Peyer's patch (tissue), 4 donors: ENCODE measurements around the gene CASQ2. TPM values are rescaled to one million over a fixed set of nuclear protein-coding genes. Genes with fewer than 3 reads are reported as not detected.

Experiments
- DNase-seq, 3 donors: peaks; one replicate each; pipeline ENCODE4 v3.0.0-alpha.2; 2017 to 2019
- H3K27ac ChIP-seq, 4 donors: fragments of 200-600 bp; sonication (generic); one replicate each; pipeline ENCODE4 v1.5.1; 2016 to 2019
- H3K27me3 ChIP-seq, 2 donors: fragments of 200-600 bp; sonication (generic); one replicate each; pipeline ENCODE4 v1.5.1; 2019
- H3K36me3 ChIP-seq, 3 donors: fragments of 200-600 bp; sonication (generic); one replicate each; pipeline ENCODE4 v1.5.1; 2016 to 2019
- H3K4me1 ChIP-seq, 4 donors: fragments of 200-600 bp; sonication (generic); one replicate each; pipeline ENCODE4 v1.5.1; 2016 to 2019
- H3K4me3 ChIP-seq, 4 donors: fragments of 200-600 bp; sonication (generic); 1 replicate in 3 of 4; 2 replicates in 1 of 4; pipeline ENCODE4 v1.5.1; 2016 to 2019; ENCODE audit warnings: mild to moderate bottlenecking in 1 of 4
- H3K9me3 ChIP-seq, 4 donors: fragments of 200-600 bp; sonication (generic); one replicate each; pipeline ENCODE4 v1.5.1; 2016 to 2019; ENCODE audit warnings: mild to moderate bottlenecking in 1 of 4
- POLR2A ChIP-seq, 2 donors: fragments of 450-650 bp; IDR thresholded peaks; one replicate each; pipeline ENCODE4 v1.5.1; 2017; ENCODE audit warnings: antibody characterized with exemption in 2 of 2, mild to moderate bottlenecking in 2 of 2, moderate library complexity in 2 of 2
- total RNA-seq, 4 donors: library from RNA; depleted of rRNA; stranded (reverse); fragments of >200 nt; gene quantifications; one replicate each; pipeline ENCODE4 v1.1.0, GENCODE V29; 2016
- TF ChIP-seq, protein P1 (sequence below), 6 experiments: fragments of 450-650 bp in 4 of 6; fragments of 200-600 bp in 2 of 6; sonication (generic) in 1 of 6; IDR thresholded peaks; one replicate each; pipeline ENCODE4 v1.5.1; 2017 to 2019; ENCODE audit warnings: antibody characterized with exemption in 6 of 6, mild to moderate bottlenecking in 3 of 6, moderate library complexity in 1 of 6

Gene CASQ2
- 1 to 10 TPM in 1 of 4 donors, under 1 TPM in 3; 0.53 to 1.5 (median 0.68) TPM for total RNA-seq

DNA sequence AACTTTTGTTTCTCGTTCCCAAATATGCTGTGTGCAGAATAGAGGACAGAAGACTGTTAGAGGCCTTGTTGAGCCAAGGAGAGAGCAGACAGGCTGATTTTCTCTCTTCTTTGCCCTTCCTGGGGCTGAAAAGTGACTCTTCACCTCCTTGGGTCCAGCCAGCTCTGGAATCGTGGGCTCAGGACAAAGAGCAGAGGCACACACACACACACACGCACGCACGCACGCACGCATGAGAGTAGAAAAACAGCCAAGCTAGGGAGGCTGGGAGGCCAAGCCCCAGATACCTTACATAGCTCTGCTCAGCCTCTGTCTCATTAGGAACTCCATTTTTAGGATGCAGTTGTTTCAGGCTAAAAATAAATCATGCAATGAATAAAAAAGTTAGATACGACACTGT is at the start of gene CASQ2:
Gene CASQ2 (minus strand): TSS at position 166 of the 400 bp plus-strand sequence. CDS start 173 bp downstream, outside the sequence.
- H3K36me3 ChIP-seq: no peaks in the 10 kb centered on the region
- no peaks in the 10 kb centered on the region for H3K4me1 ChIP-seq
- no peaks in the 10 kb centered on the region for H3K9me3 ChIP-seq
- no peak for DNase-seq
- H3K27me3 ChIP-seq: no peaks in the 10 kb centered on the region
- peak within 1 kb of the TSS in 1 of 4 donors; percentile 49 for H3K27ac ChIP-seq
- peak within 1 kb of the TSS in 1 of 4 donors; percentile 4 for H3K4me3 ChIP-seq
- TF ChIP-seq, protein P1, sequence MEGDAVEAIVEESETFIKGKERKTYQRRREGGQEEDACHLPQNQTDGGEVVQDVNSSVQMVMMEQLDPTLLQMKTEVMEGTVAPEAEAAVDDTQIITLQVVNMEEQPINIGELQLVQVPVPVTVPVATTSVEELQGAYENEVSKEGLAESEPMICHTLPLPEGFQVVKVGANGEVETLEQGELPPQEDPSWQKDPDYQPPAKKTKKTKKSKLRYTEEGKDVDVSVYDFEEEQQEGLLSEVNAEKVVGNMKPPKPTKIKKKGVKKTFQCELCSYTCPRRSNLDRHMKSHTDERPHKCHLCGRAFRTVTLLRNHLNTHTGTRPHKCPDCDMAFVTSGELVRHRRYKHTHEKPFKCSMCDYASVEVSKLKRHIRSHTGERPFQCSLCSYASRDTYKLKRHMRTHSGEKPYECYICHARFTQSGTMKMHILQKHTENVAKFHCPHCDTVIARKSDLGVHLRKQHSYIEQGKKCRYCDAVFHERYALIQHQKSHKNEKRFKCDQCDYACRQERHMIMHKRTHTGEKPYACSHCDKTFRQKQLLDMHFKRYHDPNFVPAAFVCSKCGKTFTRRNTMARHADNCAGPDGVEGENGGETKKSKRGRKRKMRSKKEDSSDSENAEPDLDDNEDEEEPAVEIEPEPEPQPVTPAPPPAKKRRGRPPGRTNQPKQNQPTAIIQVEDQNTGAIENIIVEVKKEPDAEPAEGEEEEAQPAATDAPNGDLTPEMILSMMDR (IDR thresholded peaks at IDR 0.05): no peak
- no peak for TF ChIP-seq POLR2A (IDR thresholded peaks at IDR 0.05)

DNA sequence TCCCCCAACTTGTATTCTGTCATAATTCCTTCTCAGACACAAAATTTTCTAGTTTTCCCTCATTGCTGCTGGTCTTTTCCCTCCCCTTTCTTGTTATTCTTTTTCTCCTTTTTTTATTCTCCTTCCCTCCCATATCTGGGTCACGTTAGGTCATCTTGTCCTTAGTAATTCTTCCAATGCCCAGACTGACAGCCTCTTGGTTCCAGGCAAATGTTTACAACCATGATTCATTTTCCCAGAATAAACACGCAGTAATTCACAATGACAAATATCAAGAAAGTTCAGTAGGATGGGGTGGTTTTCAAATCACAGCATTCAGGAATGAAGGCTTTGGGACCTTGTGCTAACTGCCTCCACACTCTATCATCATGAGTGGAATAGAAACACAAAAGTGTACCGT is 47.2 kb upstream of the CASQ2 start:
- Histone ChIP-seq H3K4me3 (no peak overlapping the region), H3K27ac (no peak overlapping the region), H3K36me3 (no peaks in the 10 kb centered on the region), H3K4me1 (peaks cover 0 to 5% (median 0%) of the 10 kb centered on the region in 4 donors), H3K27me3 (no peaks in the 10 kb centered on the region), H3K9me3 (no peaks in the 10 kb centered on the region)
- TF ChIP-seq, protein P1 (IDR thresholded peaks at IDR 0.05): no peak
- no peak for TF ChIP-seq POLR2A (IDR thresholded peaks at IDR 0.05)
- no peak for DNase-seq

DNA sequence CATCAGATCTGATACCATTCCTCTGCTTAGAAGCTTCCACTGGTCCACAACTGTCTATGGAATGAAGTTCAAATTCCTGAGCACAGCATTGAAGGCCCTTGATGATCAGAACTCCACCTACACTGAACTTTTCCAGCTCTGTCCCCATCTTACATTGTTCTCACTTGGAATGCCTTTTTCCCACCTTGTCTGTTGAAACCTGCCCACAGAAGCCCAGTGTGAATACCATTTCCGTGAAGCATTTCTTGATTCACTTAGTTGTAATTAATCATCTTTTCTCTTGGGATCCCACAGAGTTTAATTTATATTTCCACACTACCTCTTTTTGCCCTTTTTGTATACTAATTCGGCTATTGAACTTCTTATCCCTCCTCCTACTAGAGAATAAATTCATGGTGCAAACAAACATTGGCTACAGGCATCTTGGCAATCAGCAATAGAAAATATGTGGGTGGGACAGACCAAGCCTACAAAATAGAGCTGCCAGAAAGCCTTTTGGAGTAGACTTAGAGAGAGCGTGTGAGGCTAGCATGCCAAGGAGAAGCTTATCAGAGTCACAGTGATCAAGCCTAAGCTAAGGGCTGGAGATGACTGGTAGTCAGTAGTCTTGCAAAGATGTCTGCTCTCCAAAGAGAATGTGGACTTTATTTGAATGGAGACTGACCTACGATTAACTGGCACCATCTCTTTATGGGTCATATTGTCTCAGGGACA is 46.3 kb upstream of the CASQ2 start:
- H3K4me3 ChIP-seq: no peak overlapping the region
- no peaks in the 10 kb centered on the region for H3K27me3 ChIP-seq
- no peak overlapping the region for H3K27ac ChIP-seq
- TF ChIP-seq, protein P1 (IDR thresholded peaks at IDR 0.05): no peak
- no peak for TF ChIP-seq POLR2A (IDR thresholded peaks at IDR 0.05)
- H3K4me1 ChIP-seq: peaks cover 0 to 5% (median 0%) of the 10 kb centered on the region in 4 donors
- no peaks in the 10 kb centered on the region for H3K36me3 ChIP-seq
- DNase-seq: no peak
- no peaks in the 10 kb centered on the region for H3K9me3 ChIP-seq

DNA sequence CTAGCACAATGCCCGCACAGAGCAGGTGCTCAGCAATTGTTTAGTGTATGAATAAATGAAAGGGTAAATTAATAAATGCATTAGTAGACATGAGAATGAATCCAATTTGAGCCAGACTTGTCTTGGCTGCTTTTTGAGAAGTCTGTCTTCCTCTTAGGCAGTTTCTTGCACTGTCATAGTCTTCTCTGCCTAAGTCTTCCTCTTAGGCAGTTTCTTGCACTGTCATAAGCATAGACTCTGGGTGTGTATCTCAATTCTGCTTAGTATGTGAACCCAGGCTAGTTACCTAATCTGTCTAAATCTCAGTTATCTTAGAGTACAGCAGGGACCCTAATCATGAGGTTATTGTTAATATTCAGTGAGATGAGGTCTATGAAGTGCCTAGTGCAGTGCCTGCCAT is 45.2 kb upstream of the CASQ2 start:
- Histone ChIP-seq H3K4me3 (no peak overlapping the region), H3K4me1 (peaks cover 0 to 5% (median 0%) of the 10 kb centered on the region in 4 donors), H3K27me3 (no peaks in the 10 kb centered on the region), H3K36me3 (no peaks in the 10 kb centered on the region), H3K9me3 (no peaks in the 10 kb centered on the region), H3K27ac (no peak overlapping the region)
- DNase-seq: no peak
- TF ChIP-seq, protein P1 (IDR thresholded peaks at IDR 0.05): no peak
- no peak for TF ChIP-seq POLR2A (IDR thresholded peaks at IDR 0.05)

DNA sequence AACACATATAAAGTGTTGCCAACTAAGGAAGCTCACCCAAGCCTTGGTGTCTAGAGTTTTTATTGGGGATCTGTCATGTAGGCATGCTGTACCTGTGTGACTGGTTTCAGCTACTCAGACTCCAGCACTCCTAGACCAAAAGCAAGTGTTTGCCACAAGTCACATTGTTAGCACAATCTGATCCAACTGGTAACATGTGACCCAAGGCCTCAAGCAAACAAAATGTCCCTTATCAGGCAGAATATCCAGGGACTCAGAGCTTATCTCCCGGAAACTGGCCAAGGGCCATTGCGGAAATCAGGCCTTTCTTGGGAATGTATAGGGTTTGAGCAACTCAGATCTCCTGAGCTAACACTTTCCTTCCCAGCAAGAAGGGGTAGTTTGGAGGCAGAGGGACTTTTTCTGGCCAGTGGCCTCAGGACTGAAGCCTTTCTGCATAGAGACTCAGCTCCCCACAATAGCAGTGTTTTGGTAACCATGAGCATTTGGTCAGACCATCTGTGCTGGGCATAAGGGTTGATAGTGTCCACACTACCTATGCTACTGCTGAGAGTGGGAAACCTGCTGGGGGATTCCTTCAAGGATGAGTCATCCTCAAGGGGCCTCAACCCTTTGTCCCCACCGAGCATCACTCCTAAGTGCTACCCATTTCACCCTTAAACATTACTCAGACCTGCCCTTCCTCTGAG is 42.8 kb upstream of the CASQ2 start:
- H3K36me3 ChIP-seq: no peaks in the 10 kb centered on the region
- peak overlapping the region in 2 of 4 donors; percentile 10 to 16 for H3K27ac ChIP-seq
- no peaks in the 10 kb centered on the region for H3K9me3 ChIP-seq
- no peak overlapping the region for H3K4me3 ChIP-seq
- no peaks in the 10 kb centered on the region for H3K27me3 ChIP-seq
- TF ChIP-seq, protein P1 (IDR thresholded peaks at IDR 0.05): no peak
- no peak for TF ChIP-seq POLR2A (IDR thresholded peaks at IDR 0.05)
- H3K4me1 ChIP-seq: peaks cover 0 to 5% (median 0%) of the 10 kb centered on the region in 4 donors
- peak in 2 of 3 donors; percentile 60 to 65 for DNase-seq
